DOHH2 (cell line): ENCODE results near the gene BCLAF3.

Experiments
- H3F3A ChIP-seq: fragments of 200-600 bp; sonication (generic), shearing (Covaris generic); 2 replicates; pipeline ENCODE4 v1.6.0; 2016; ENCODE audit warnings: antibody characterized with exemption, mild to moderate bottlenecking; ENCODE audit not compliant: control insufficient read depth, insufficient read depth
- H3K27ac ChIP-seq: fragments of 200-600 bp; sonication (generic); 2 replicates; pipeline ENCODE4 v1.5.1; 2014; ENCODE audit warnings: low read depth, mild to moderate bottlenecking, low read length, moderate library complexity
- H3K27me3 ChIP-seq: fragments of 200-600 bp; sonication (generic); 2 replicates; pipeline ENCODE4 v1.6.1; 2014; ENCODE audit warnings: mild to moderate bottlenecking, low read length, mixed read lengths; ENCODE audit not compliant: control insufficient read depth
- H3K36me3 ChIP-seq: fragments of 200-600 bp; sonication (generic); 2 replicates; pipeline ENCODE4 v1.6.1; 2014; ENCODE audit warnings: mild to moderate bottlenecking, low read length, moderate library complexity, mixed read lengths; ENCODE audit not compliant: control insufficient read depth
- H3K4me1 ChIP-seq: fragments of 200-600 bp; sonication (generic); 2 replicates; pipeline ENCODE4 v1.6.1; 2014; ENCODE audit warnings: mild to moderate bottlenecking, low read length, mixed read lengths; ENCODE audit not compliant: control insufficient read depth
- H3K4me2 ChIP-seq: fragments of 200-600 bp; sonication (generic); 2 replicates; pipeline ENCODE4 v1.6.0; 2014; ENCODE audit warnings: mild to moderate bottlenecking, low read length, moderate library complexity
- H3K4me3 ChIP-seq: fragments of 200-600 bp; sonication (generic); 2 replicates; pipeline ENCODE4 v1.5.1; 2014; ENCODE audit warnings: mild to moderate bottlenecking, low read length, mixed read lengths
- H3K79me2 ChIP-seq: fragments of 200-600 bp; sonication (generic); 2 replicates; pipeline ENCODE4 v1.6.1; 2014; ENCODE audit warnings: mild to moderate bottlenecking, low read length, mixed read lengths; ENCODE audit not compliant: control insufficient read depth
- H3K9me2 ChIP-seq: fragments of 200-600 bp; sonication (generic); replicated peaks from 2 replicates; pipeline ENCODE4 v1.6.1; 2014; ENCODE audit warnings: mild to moderate bottlenecking, low read length, mixed read lengths; ENCODE audit not compliant: control insufficient read depth
- H3K9me3 ChIP-seq: fragments of 200-600 bp; sonication (generic); 2 replicates; pipeline ENCODE4 v1.6.1; 2014; ENCODE audit warnings: antibody characterized with exemption, low read length, mixed read lengths; ENCODE audit not compliant: control insufficient read depth, insufficient read depth
- H4K20me1 ChIP-seq: fragments of 200-600 bp; sonication (generic); 2 replicates; pipeline ENCODE4 v1.6.0; 2014; ENCODE audit warnings: low read depth, mild to moderate bottlenecking, antibody characterized with exemption, low read length, moderate library complexity; ENCODE audit not compliant: control insufficient read depth, insufficient read depth
- CTCF ChIP-seq: fragments of 200-600 bp; sonication (generic); IDR thresholded peaks from one replicate; pipeline ENCODE4 v1.5.1; 2014; ENCODE audit warnings: antibody characterized with exemption, mild to moderate bottlenecking, low read depth, low read length; ENCODE audit not compliant: poor library complexity, severe bottlenecking
- EZH2phosphoT487 ChIP-seq: fragments of 200-600 bp; sonication (generic); IDR thresholded peaks from 2 replicates; pipeline ENCODE4 v1.6.1; 2017; ENCODE audit warnings: borderline replicate concordance, mild to moderate bottlenecking, antibody characterized with exemption, low read length, moderate library complexity, mixed read lengths

BCLAF3 gene

DNA sequence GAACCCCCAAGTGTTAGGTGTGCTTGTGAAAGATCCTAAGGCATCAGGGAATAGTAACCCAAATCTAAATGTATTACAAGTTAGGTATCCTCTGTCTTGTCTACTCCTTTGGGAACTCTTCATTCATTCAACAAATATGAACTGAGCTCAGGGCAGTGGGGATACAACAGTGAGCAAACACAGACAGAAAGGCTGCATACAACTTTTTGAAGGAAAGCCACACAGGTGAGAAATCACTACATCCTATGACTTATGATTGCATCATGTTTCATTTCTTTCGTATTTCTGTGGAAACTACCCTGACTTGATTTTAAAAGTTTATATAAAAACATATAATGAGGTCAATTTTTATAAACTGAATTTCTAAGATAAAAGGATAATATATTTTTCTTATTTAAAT is 43.2 kb downstream of the BCLAF3 start:
- no peak for TF ChIP-seq CTCF
- TF ChIP-seq EZH2phosphoT487, result no peak

More for the DNA sequence above, 43.2 kb downstream of the BCLAF3 start:
- Histone ChIP-seq H3K27ac (no peak overlapping the region), H3K36me3 (no peaks in the 10 kb centered on the region), H3K4me2 (no peak overlapping the region), H3K9me3 (no peaks in the 10 kb centered on the region), H3K27me3 (no peaks in the 10 kb centered on the region), H3K79me2 (no peaks in the 10 kb centered on the region), H3K4me1 (no peaks in the 10 kb centered on the region), H4K20me1 (no peaks in the 10 kb centered on the region), H3F3A (no peaks in the 10 kb centered on the region), H3K9me2 (no peaks in the 10 kb centered on the region), H3K4me3 (no peak overlapping the region)
